ENCODE data around the gene RNF14. TPM values are rescaled to one million over a fixed set of nuclear protein-coding genes. Genes with fewer than 3 reads are reported as not detected.

The RNF14 gene
- total and polyA plus RNA-seq, 10 of the 15 experiments (the other 5 are each of a cell fraction or from before 2014, with no cell fraction given) = 13.2 to 41.8 (median 28.3) TPM

GRCh38 chr5:142000173-142000572 is 31.3 kb downstream of the RNF14 start:
- ChIA-PET CTCF (interaction anchor here (1.2 to 6.7 kb wide), 3 partner anchors 10 to 46 kb away, joined by 3 to 68 read pairs (median 11); partner anchors contain the start of gene GNPDA1), RAD21 (ENCODE audit: unreplicated experiment) (interaction anchor here (0.9 to 1.8 kb wide), 2 partner anchors 10 to 143 kb away, joined by 3 to 7 read pairs; no protein-coding TSS in a partner anchor), SMC1A (ENCODE audit: uncharacterized antibody, unreplicated experiment) (interaction anchor here (0.6 kb wide), 2 partner anchors 23 to 63 kb away, joined by 3 to 4 read pairs; no protein-coding TSS in a partner anchor), POLR2A (no interaction called here)
- WGBS (ENCODE audit: insufficient coverage, insufficient replicate concordance, low lambda C conversion rate, missing lambda C conversion rate) = 39% methylated on average over 1 of the region's 1 CpG
- intact Hi-C loops (cut with micrococcal nuclease; ENCODE audit: unreplicated experiment) (no loop called here), in situ Hi-C loops (cut with MboI) (no loop called here)
- no peak overlapping the region for H3K4me2 ChIP-seq (ENCODE audit: control insufficient read depth, insufficient read depth)
- no peak overlapping the region for H3K4me3 ChIP-seq
- FAIRE-seq (no peak), DNase-seq (ENCODE audit: low read depth, low spot score) (no peak), ATAC-seq (no peak)
- no peaks in the 10 kb centered on the region for H3K27me3 ChIP-seq (replicated peaks in 1 of 2; ENCODE audit: control insufficient read depth in 2 of 2, insufficient read depth in 2 of 2, low read length in 1 of 2)
- no peak overlapping the region for H3K9ac ChIP-seq (ENCODE audit: control insufficient read depth, insufficient read depth, low read length)
- no peak overlapping the region for H2AFZ ChIP-seq (ENCODE audit: control insufficient read depth, low read depth, low read length)
- H3K27ac ChIP-seq (ENCODE audit: control insufficient read depth, insufficient read depth) = no peak overlapping the region
- no peaks in the 10 kb centered on the region for H4K20me1 ChIP-seq (ENCODE audit: control insufficient read depth, insufficient read depth)
- no peaks in the 10 kb centered on the region for H3K4me1 ChIP-seq (ENCODE audit: control insufficient read depth, insufficient read depth, low read length)
- H3K9me3 ChIP-seq (replicated peaks; ENCODE audit: control insufficient read depth, insufficient read depth, low read length) = no peaks in the 10 kb centered on the region
- TF ChIP-seq PAX5 (IDR thresholded peaks at IDR 0.05; ENCODE audit: borderline replicate concordance, low read depth, low read length) (no peak), IKZF2 (IDR thresholded peaks at IDR 0.05) (no peak), MYC (IDR thresholded peaks at IDR 0.05; ENCODE audit: insufficient read depth, insufficient read length, insufficient replicate concordance, low read length, severe bottlenecking) (no peak), ZNF24 (IDR thresholded peaks at IDR 0.05) (no peak), YY1 (IDR thresholded peaks at IDR 0.05; ENCODE audit: low read depth, low read length) (no peak), ZBED1 (IDR thresholded peaks at IDR 0.05; ENCODE audit: borderline replicate concordance) (no peak), IRF4 (IDR thresholded peaks at IDR 0.05; ENCODE audit: low read depth, low read length) (no peak), PKNOX1 (IDR thresholded peaks at IDR 0.05) (no peak), SMARCA5 (IDR thresholded peaks at IDR 0.05) (no peak), CEBPZ (IDR thresholded peaks at IDR 0.05; ENCODE audit: low read depth, low read length) (no peak), TAF1 (IDR thresholded peaks at IDR 0.05; ENCODE audit: borderline replicate concordance, low read depth, low read length) (no peak), HCFC1 (IDR thresholded peaks at IDR 0.05; ENCODE audit: low read length) (no peak), ZNF207 (IDR thresholded peaks at IDR 0.05; ENCODE audit: borderline replicate concordance) (no peak), NRF1 (conservative IDR thresholded peaks at IDR 0.05; ENCODE audit: low read depth, low read length) (no peak), PAX8 (IDR thresholded peaks at IDR 0.05) (no peak)
- TF ChIP-seq, protein P1, sequence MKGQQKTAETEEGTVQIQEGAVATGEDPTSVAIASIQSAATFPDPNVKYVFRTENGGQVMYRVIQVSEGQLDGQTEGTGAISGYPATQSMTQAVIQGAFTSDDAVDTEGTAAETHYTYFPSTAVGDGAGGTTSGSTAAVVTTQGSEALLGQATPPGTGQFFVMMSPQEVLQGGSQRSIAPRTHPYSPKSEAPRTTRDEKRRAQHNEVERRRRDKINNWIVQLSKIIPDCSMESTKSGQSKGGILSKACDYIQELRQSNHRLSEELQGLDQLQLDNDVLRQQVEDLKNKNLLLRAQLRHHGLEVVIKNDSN (IDR thresholded peaks at IDR 0.05; ENCODE audit: borderline replicate concordance, extremely low read length, insufficient read depth, low read depth, low read length) = no peak
- TF ChIP-seq, protein P2, sequence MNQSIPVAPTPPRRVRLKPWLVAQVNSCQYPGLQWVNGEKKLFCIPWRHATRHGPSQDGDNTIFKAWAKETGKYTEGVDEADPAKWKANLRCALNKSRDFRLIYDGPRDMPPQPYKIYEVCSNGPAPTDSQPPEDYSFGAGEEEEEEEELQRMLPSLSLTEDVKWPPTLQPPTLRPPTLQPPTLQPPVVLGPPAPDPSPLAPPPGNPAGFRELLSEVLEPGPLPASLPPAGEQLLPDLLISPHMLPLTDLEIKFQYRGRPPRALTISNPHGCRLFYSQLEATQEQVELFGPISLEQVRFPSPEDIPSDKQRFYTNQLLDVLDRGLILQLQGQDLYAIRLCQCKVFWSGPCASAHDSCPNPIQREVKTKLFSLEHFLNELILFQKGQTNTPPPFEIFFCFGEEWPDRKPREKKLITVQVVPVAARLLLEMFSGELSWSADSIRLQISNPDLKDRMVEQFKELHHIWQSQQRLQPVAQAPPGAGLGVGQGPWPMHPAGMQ (IDR thresholded peaks at IDR 0.05; ENCODE audit: borderline replicate concordance) = no peak
- TF ChIP-seq, protein P3, sequence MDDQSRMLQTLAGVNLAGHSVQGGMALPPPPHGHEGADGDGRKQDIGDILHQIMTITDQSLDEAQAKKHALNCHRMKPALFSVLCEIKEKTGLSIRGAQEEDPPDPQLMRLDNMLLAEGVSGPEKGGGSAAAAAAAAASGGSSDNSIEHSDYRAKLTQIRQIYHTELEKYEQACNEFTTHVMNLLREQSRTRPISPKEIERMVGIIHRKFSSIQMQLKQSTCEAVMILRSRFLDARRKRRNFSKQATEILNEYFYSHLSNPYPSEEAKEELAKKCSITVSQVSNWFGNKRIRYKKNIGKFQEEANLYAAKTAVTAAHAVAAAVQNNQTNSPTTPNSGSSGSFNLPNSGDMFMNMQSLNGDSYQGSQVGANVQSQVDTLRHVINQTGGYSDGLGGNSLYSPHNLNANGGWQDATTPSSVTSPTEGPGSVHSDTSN (IDR thresholded peaks at IDR 0.05; ENCODE audit: insufficient replicate concordance, low read depth, low read length) = no peak
- BruUV-seq (replicated peaks) = no TSS peak
- H3K79me2 ChIP-seq (ENCODE audit: control insufficient read depth, insufficient read depth, low read length) = no peaks in the 10 kb centered on the region
- 0 out of 4 replicates have a peak, but pooled peaks cover 0 to 3% of the 10 kb centered on the region in 2 experiments for H3K36me3 ChIP-seq (ENCODE audit: control insufficient read depth in 2 of 2, insufficient read depth in 2 of 2, low read length in 1 of 2)
